ENCODE measurements around the gene PITPNC1.

PITPNC1 gene

GRCh38 chr17:67606471-67606870 is 229.4 kb downstream of the PITPNC1 start:
- peak; percentile 58 for DNase-seq (ENCODE audit: low read depth)

GRCh38 chr17:67606896-67607604 is 230.0 kb downstream of the PITPNC1 start:
- DNase-seq (ENCODE audit: low read depth), result no peak
- TF ChIP-seq CTCF (conservative IDR thresholded peaks at IDR 0.05; ENCODE audit: low read depth, low read length), result peak; percentile 16

More at GRCh38 chr17:67606471-67606870, 229.4 kb downstream of the PITPNC1 start:
- no peak overlapping the region for H3K4me3 ChIP-seq (ENCODE audit: low read depth, low read length)
- TF ChIP-seq CTCF (conservative IDR thresholded peaks at IDR 0.05; ENCODE audit: low read depth, low read length), result no peak

GRCh38 chr17:67610061-67610460 is 233.0 kb downstream of the PITPNC1 start:
- H3K4me3 ChIP-seq (ENCODE audit: low read depth, low read length), result no peak overlapping the region
- no peak for DNase-seq (ENCODE audit: low read depth)
- TF ChIP-seq CTCF (conservative IDR thresholded peaks at IDR 0.05; ENCODE audit: low read depth, low read length), result no peak

More at GRCh38 chr17:67606896-67607604, 230.0 kb downstream of the PITPNC1 start:
- no peak overlapping the region for H3K4me3 ChIP-seq (ENCODE audit: low read depth, low read length)

- DNase-seq (ENCODE audit: low read depth), result no peak
- TF ChIP-seq CTCF (conservative IDR thresholded peaks at IDR 0.05; ENCODE audit: low read depth, low read length), result no peak
- no peak overlapping the region for H3K4me3 ChIP-seq (ENCODE audit: low read depth, low read length)
These were observed 236.9 kb downstream of the PITPNC1 start for GRCh38 chr17:67613961-67614360.

GRCh38 chr17:67615011-67615561 is 238.0 kb downstream of the PITPNC1 start:
- TF ChIP-seq CTCF (conservative IDR thresholded peaks at IDR 0.05; ENCODE audit: low read depth, low read length), result no peak
- no peak for DNase-seq (ENCODE audit: low read depth)
- no peak overlapping the region for H3K4me3 ChIP-seq (ENCODE audit: low read depth, low read length)

- H3K4me3 ChIP-seq (ENCODE audit: low read depth, low read length), result no peak overlapping the region
- no peak for DNase-seq (ENCODE audit: low read depth)
- TF ChIP-seq CTCF (conservative IDR thresholded peaks at IDR 0.05; ENCODE audit: low read depth, low read length), result no peak
These were observed 238.7 kb downstream of the PITPNC1 start for GRCh38 chr17:67615736-67616135.

All from choroid plexus epithelial cell (primary cell).